ENCODE results near the gene SPAG5.

SPAG5 gene, protein sequence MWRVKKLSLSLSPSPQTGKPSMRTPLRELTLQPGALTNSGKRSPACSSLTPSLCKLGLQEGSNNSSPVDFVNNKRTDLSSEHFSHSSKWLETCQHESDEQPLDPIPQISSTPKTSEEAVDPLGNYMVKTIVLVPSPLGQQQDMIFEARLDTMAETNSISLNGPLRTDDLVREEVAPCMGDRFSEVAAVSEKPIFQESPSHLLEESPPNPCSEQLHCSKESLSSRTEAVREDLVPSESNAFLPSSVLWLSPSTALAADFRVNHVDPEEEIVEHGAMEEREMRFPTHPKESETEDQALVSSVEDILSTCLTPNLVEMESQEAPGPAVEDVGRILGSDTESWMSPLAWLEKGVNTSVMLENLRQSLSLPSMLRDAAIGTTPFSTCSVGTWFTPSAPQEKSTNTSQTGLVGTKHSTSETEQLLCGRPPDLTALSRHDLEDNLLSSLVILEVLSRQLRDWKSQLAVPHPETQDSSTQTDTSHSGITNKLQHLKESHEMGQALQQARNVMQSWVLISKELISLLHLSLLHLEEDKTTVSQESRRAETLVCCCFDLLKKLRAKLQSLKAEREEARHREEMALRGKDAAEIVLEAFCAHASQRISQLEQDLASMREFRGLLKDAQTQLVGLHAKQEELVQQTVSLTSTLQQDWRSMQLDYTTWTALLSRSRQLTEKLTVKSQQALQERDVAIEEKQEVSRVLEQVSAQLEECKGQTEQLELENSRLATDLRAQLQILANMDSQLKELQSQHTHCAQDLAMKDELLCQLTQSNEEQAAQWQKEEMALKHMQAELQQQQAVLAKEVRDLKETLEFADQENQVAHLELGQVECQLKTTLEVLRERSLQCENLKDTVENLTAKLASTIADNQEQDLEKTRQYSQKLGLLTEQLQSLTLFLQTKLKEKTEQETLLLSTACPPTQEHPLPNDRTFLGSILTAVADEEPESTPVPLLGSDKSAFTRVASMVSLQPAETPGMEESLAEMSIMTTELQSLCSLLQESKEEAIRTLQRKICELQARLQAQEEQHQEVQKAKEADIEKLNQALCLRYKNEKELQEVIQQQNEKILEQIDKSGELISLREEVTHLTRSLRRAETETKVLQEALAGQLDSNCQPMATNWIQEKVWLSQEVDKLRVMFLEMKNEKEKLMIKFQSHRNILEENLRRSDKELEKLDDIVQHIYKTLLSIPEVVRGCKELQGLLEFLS

DNA sequence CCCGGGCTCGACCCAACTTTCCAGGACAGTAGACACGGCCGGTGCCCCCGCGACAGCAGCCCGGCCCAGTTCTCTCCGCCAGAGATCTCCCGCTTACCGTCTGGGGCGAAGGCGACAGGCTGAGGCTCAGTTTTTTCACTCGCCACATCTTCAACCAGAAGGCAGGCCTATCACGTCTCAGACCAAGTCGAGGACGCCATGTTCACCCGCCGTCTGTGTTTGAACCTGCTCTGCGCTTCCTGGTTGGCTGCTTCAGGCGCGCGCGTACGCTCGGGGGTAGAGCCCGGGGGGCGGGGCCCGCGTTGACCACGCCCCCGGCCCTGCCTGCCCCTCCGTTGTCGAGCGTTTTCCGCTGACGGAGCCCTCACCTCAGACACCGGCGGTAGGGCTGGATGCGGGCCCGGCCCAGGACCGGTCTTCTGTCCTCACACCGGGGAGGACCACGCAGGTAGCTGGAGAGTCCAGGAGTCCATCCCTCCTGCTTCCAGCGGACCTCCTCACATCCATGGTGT, at the start of gene SPAG5:
TSS of gene SPAG5 (minus strand) at position 227 of the 512 bp plus-strand sequence. CDS start at position 148, 79 bp downstream.
- DNase-seq = peak; percentile 92

DNA sequence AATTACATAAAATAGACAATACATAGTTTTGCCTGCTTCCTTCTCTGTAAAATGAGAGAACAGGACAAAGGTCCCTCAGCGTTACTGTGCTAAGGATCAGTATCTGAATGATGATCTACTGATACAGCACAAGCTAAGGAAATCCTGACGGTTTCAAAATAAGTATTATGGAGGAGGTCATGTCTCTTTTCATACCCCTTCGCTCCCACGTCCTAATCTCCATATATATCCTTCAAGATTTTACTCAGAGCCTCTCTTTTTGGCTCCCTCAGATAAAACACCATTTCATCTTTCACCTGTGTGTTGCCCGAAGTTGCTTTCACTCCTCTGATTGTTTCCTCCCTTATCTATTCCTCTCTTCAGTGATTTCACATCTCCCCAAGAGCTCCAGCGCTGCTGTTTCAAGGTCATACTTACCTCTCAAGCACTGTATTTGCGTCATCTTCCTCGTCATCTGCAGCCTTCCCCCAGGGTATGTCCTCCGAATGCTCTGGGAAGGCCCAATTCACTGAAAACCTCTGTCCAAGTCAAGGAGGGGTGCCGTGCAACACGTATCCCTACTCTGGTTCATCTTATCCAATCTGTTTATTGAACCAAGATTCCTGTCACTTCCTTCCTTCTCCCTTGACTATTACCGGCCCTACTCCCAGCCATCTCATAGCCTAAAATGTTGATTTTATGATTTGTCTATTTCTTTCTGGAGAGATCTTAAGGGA, 47.4 kb upstream of the SPAG5 start:
- DNase-seq = no peak

DNA sequence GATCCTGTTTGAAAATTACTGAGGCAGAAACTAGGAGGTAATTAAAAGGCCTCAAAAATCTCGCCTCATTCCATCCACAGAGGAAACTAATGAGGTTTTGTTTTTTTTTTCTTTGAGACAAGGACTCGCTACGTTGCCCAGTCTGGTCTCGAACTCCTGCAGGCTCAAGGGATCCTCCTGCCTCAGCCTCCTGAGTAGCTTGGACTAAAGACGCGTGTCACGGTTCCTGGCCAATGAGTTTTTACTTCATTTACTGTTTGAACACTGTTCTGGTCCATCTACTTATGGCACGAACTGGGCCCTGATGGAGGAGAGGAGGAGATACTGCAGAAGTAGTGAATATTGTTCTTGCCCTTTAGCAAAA, 46.7 kb upstream of the SPAG5 start:
- DNase-seq = no peak

DNA sequence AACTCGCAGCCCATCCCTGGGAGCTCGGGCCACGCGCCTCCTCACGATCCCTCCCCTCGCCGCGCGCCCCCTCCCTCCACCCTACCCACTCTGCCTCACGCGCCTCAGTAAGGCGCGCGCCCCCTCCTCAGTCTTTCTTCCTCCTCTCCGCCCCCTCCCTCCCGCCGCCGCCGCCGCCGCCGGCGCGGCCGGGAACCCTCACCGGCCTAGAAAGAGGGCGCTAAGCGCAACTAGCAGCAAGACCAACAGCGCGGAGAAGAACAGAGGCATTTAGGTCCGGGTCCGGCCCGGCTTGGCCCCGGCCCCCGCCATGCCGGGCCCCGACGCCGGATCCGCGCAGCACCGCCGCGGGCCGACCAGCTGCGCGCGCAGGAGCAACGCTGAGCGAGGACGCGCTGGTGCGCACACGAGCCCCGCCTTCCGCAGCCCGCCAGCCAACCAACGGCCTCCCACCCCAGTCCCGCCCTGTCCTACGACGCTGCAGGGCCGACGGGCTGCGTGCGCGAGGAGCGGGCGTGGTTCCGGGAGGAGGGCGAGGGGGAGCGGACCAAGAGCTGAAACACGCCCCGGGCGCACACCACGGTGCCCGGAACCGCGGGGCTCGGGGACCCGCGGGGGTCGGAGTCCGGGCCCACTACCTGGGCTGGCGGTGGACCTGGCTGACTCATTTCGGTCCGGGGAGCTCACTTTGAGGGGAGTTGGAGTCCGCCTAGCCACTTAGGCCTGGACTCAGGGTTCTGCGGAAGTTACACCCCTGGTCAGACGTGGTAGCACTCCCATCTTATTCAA, 46.2 kb upstream of the SPAG5 start, which contains the start of gene BLTP2:
TSS of gene BLTP2 (minus strand) at position 372 of the 789 bp plus-strand sequence. CDS start at position 270, 102 bp downstream.
- DNase-seq = peak; percentile 88

DNA sequence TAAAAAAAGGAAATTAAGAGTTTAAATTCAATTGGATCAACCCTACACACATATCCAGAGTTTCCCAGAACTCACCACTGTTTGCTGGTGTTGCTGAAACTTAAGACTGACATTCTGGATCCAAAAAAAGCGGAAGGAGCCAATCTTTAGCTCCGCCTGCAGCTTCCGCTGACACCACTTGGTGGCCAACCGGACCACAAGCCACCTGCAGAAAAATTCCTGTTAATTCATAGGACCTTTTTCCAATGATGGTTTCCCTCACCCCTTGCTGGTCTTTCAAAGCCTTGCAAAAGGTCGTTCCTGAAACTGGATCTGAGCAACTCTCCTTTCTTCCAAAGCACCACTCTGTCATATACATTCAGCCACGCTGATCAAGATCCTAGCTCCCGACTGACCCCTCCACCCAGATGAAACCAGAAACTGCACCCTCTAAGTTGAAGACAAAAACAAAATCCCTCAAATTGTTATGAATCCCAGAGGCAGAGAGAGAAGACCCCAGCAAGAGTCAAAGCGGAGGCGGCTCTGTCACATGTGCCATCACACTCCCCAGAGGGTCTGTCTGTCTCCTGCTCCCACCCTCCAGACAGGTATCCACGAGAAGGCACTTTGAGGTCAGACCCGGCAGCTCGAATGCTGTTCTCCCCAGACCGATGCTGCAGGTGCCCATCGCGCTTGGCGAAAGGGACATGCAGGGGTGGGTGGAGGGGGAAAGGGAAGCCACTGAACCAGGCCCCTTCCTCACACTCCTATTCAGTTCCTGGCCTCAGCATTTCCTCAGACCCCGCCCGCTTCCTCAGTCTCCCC, 45.4 kb upstream of the SPAG5 start:
- DNase-seq = no peak

DNA sequence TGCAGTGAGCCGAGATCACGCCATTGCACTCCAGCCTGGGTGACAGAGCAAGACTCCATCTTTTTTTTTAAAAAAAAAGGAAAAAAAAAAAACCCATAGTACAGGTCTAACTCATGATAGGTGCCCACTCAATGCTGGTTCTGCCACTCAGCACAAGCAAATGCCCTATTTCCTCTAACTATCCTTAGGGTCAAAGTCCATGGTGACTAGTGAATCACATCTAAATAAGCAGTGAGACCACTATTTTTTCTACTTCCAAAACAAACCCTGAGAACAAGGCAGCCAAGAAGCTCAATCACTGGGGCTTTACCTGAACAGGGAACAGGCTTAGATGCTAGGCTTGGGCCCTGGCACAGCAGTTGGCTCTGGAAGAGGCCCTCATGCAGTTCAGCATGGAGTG, 42.8 kb upstream of the SPAG5 start:
- DNase-seq = no peak

DNA sequence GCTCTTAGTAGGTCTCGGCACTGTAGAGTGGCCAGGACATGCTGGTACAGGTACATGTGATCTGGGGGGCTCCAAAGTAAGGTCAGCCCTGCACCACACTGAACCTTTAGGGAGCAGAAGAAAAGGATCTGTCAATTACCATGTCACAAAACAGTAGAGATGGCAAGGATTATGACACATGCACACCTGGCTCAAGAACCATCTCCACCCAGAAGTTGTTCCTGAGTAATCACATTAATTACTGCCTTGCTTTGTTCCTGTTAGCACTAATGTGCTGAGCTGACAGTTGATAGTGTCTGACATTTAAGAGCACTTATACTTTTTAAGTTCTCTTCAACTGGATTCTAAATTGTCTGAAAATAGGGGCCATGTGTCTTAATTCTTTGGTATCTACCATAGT, 36.7 kb upstream of the SPAG5 start:
- no peak for DNase-seq

DNA sequence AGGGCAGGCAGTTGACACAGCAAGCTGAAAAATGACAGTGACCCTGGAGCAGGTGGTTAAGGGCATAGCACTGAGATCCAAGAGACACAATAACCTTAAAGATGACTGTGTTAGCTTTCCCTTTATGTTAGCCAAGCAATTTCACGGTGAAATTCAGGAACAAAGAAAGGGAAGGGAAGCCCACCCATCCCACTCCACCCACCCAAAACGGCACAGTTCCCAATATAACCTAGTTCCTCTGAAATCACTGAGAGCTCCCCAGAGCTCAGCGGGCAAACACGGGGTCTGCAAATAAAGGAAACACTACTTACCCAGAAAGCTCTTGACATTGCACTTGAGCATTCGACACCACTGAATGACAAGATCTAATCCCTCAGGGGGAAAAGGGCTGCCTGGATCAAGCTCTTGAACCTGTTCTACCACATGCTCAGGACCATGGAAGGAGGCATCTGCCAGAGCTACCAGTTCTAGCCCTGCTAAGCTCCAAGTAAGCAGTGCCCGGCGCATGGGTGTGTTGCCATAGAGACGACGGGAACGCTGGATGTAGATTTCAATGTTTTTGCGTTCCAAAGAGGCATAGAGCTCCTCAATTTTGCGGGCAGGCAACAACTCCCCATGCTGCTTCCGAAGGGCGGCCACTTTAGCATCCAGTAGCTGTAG, 35.5 kb upstream of the SPAG5 start:
- DNase-seq = no peak

DNA sequence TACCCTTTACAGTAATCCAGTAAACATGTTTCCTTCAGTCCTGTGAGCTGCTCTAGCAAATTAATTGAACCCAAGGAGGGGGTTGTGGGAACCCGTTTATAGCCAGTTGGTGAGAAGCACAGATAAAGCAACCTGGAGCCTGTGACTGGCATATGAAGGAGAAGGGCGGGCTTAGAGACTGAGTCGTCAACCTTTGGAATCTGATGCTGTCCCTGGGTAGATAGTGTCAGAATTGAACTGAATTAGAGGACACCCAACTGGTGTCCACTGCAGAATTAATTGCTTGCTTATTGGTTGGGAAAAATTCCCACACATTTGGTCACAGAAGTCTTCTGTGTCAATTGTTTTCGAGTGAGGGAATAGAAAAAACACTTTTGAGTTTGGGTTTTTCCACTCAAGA, 28.0 kb upstream of the SPAG5 start:
- no peak for DNase-seq

DNA sequence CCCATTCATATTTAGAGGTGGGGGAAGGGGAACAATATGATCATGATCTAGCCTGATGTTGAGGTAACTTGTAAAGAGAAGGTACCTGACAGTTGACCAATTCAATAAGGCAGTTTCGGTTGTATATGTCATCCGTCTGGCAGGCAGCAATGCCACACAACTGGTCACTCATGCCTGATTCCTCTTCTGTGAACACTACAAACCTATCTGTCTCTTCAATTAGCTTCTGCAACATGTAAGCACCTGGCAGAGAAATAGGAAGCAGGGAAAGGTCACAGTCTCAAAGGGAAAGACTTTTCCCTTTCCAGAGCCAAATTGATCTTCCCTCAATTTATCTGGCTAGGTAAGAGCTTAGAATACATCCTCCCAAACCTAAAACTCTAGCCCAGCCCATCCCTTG, 25.3 kb upstream of the SPAG5 start:
- no peak for DNase-seq

DNA sequence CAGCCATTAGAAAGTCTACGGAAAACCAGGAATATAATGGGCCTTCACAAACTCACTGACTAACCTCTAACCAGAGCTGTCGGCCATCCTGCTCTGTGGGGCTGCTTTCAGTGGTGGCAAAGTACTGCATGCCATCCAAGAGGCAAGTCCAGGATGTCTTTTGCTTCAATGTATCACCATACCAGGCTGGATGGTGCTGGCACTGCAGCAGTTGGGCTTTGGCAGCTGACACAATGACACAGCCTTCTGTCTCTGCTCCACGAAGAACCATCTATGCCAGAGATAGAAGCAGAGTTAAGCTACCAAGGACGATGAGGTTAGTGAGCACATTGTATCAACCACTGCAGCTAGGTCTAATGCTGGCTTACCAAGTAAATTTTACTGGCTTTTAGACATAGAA, 24.9 kb upstream of the SPAG5 start:
- no peak for DNase-seq

DNA sequence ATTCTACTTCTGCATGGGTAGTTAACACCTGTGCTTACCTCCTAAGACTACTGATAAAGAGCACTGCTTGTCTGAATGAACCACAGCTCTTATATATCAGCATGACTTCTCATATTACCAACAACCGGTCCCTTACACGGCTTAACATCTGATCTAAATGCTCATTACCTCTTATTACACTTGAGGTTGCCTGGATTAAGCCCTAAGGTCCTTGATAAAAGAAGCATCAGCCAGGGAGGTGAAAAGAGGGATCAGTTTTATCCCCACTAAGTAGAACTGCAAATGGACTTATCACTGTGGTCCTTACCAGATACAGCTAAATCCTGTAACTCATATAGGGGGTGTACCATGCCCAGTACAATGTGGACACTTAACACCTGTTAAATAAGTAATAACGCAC, 23.4 kb upstream of the SPAG5 start:
- no peak for DNase-seq

DNA sequence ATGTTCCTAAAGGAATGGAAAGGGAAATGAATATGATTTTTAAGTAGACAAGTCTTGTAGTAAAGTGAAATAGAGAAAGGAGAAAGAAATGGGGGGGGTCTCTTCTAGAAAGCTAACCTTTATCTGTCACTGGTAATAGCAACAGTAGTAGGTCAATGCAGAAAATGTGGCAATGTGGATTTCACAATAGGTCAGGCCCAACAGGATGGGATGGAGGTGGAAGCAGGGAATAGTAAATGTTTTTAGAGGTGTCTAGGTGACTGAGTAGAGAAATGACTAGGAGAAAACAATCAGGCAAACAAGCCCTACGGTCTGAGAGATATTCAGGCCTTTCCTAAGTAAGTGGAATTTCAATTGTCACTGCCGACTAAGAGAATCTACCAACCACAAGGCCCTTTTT, 21.2 kb upstream of the SPAG5 start:
- DNase-seq = no peak

DNA sequence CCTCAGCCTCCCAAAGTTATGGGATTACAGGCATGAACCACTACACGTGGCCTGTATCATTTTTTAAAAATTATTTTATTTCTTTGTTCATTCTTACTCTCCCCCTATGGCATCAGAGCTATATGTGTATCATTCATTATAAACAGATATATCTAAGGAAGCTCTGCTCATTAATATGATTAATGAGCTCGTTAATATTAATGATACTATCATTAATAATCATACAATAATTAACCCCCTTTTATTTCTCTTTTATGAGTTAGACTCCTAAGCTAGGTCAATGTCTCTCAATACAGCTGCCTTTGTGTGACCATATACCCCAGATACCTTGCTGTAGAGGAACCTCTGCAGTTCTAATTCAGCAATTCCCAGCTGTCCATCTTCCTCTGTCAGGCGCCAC, 19.6 kb upstream of the SPAG5 start:
- DNase-seq = no peak

DNA sequence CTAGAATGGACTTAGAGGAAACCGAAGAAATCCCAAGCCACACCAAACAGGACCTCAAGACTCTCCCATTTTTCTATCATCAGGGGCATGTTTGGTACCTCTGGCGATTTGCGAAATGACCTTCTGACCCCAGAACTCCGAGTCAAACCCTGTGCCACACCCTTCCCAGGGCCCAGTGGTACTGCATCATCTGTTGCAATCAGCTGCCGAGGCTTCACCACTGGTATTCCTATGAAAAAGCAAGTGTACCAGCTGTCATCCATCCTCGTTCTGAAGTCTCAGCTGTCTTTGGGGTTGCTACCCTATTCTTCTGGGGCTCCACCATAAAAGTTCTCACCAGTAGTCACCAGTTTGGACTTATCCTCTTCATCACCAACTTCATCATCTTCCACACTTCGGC, 17.5 kb upstream of the SPAG5 start:
- no peak for DNase-seq

DNA sequence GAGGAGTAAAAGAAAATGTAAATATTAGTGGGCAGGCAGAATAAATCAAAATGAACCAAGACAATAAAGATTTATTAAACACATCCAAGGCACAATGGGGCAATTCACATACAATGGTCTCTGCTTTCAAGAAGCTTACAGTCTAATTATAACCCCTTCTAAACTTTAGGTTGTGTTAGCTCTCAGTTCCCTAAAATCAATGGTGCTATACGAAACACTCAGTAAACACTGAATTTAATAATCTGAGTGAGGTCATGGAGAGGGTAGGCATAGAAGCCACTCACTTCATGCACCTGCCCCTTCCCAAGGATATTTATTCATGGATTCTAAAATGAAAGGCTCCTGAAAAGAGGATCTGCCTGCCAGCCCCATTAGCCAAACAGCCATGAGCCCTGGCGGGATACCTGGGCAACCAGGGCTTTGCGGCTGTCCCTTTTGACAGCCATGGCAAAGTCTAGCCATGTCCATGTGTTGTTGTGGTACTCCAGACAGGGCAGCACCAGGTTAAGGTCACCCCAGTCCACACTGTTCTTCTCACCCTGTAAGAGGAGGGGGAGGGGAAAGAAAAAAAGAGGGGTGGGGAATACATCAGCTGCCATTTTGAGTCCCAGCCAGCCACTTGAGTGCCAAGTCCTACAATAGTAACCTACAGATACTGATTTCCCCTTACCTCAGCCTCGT, 16.6 kb upstream of the SPAG5 start:
- DNase-seq = no peak

DNA sequence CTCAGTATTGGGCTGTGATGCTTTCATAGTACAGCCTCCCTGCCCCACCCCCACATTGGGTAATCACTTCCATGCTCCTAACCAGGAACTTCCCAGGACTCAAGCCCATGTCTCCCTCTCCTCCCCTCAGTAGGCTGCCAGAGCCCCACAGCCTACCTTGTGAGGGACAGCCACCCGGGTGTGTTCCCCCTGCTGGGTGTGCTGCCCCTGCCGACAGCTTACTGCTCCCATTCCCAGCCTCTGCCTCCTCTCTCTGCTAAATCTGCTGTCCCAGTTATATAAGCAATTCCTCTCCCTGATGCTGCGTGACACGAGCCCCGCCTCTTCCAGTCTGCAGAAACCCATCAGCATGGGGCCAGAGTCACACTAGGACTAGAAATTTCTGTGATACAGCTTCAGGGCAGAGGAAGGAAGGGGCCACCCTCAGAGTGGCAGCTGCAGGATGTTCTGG, 15.1 kb upstream of the SPAG5 start, which contains the start of gene RSKR:
TSS of gene RSKR (minus strand) at position 255 of the 451 bp plus-strand sequence. CDS start at position 231, 24 bp downstream.
- no peak for DNase-seq

DNA sequence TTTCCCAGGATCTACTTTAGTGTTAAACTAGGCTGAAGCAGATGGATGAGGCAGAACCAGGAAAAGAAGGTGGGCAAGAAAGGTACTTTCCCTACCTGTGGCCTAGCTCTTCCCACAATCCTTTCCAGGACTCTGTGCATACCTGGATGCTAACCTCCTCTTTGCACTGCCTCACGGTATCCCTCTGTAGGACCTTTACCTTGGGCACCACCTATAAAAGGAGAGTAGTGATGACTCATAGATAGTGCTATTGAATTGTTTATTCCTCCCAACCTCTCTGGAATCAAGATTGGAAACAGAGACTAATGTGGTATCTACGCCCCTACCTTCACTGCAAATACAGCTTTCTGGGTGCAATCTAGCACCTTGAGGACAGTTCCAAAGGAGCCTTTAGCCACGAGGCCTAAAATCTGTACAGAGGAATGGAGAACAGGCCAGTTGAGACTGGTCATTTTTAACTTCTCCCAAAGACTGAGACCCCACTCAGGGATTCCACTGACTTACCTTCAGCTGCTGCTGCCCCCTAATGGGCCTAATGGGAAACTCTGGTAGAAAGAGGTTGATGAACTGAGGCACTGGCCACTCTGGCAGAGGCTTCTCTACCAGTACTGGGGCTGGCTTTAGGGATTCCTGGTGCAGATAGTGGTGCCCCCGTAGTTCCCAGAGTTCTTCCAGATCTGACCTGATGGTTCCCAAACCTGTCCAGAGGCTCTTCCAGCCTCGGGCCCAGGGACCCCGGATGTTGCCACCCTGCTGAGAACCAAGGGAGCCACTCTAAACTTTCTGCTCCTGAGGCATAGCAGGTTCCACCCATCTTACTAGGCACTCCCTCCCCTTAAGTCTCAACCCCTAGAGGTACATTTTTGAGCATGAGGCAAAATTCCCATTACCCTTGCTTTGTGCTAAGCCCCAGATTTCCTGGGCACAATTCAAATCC, 14.4 kb upstream of the SPAG5 start:
- no peak for DNase-seq

Measured in NCI-H1694 treated with DMSO at 0.1 percent for 48 hours (cell line).